HepG2 (cell line): ENCODE data around the gene LITAFD. TPM values are rescaled to one million over a fixed set of nuclear protein-coding genes. Genes with fewer than 3 reads are reported as not detected.

Experiments
- AGO2 ChIP-seq: fragments of 200-400 bp; formaldehyde crosslinking; optimal IDR thresholded peaks from 2 replicates; pipeline ENCODE3; 2017; ENCODE audit warnings: mild to moderate bottlenecking, low read depth, low read length, moderate library complexity
- CBX5 ChIP-seq: sonication (generic); formaldehyde crosslinking; IDR thresholded peaks from 2 replicates; pipeline ENCODE4 v1.4.0; 2020; ENCODE audit warnings: missing genetic modification reagents, borderline replicate concordance
- FOXC1 ChIP-seq: sonication (generic); formaldehyde crosslinking; IDR thresholded peaks from 2 replicates; pipeline ENCODE4 v1.8.0; 2022; ENCODE audit warnings: mild to moderate bottlenecking, missing genetic modification reagents, borderline replicate concordance
- HES4 ChIP-seq: sonication (generic); formaldehyde crosslinking; IDR thresholded peaks from 2 replicates; pipeline ENCODE4 v1.9.0; 2021; ENCODE audit warnings: mild to moderate bottlenecking, missing genetic modification reagents, borderline replicate concordance
- HMGXB3 ChIP-seq: sonication (generic); formaldehyde crosslinking; IDR thresholded peaks from 2 replicates; pipeline ENCODE4 v1.4.0; 2020; ENCODE audit warnings: missing genetic modification reagents, borderline replicate concordance
- SUZ12 ChIP-seq: fragments of 150-350 bp; IDR thresholded peaks from 2 replicates; pipeline ENCODE4 v1.6.1; 2014; ENCODE audit warnings: low read depth, low read length
- TCF12 ChIP-seq, 2 experiments: fragments of 450-650 bp in 1 of 2; sonication (generic) in 1 of 2; formaldehyde crosslinking in 1 of 2; IDR thresholded peaks; 2 replicates each; pipeline versions ENCODE4 v1.6.1 to v1.8.0; 2017 to 2022; ENCODE audit warnings: antibody characterized with exemption in 1 of 2, mild to moderate bottlenecking in 1 of 2, missing genetic modification reagents in 1 of 2, moderate library complexity in 1 of 2
- THYN1 ChIP-seq: sonication (generic); formaldehyde crosslinking; IDR thresholded peaks from 2 replicates; pipeline ENCODE4 v1.8.1; 2023; ENCODE audit warnings: low read depth, mild to moderate bottlenecking, moderate library complexity, missing genetic modification reagents, borderline replicate concordance
- ZFP90 ChIP-seq: sonication (generic); formaldehyde crosslinking; IDR thresholded peaks from 2 replicates; pipeline ENCODE4 v1.8.0; 2022; ENCODE audit warnings: missing genetic modification reagents, mild to moderate bottlenecking, inconsistent platforms, borderline replicate concordance
- ZNF136 ChIP-seq: sonication (generic); formaldehyde crosslinking; IDR thresholded peaks from 2 replicates; pipeline ENCODE4 v1.8.1; 2022; ENCODE audit warnings: low read depth, mild to moderate bottlenecking, moderate library complexity, missing genetic modification reagents
- ZNF337 ChIP-seq: sonication (generic); formaldehyde crosslinking; IDR thresholded peaks from 2 replicates; pipeline ENCODE4 v1.5.1; 2020; ENCODE audit warnings: missing genetic modification reagents, low read depth, mild to moderate bottlenecking, borderline replicate concordance
- ZNF44 ChIP-seq: sonication (generic); formaldehyde crosslinking; IDR thresholded peaks from 2 replicates; pipeline ENCODE4 v1.5.1; 2020; ENCODE audit warnings: mild to moderate bottlenecking, missing genetic modification reagents
- polyA plus RNA-seq, 8 experiments: library from polyadenylated mRNA; depleted of rRNA in 3 of 8; stranded (reverse) in 7 of 8; unstranded in 1 of 8; fragments of >200 nt; fragmentation: Illumina TruSeq in 4 of 8; extraction: Trizol in 4 of 8; gene quantifications; 2 replicates each; pipeline versions ENCODE4 v1.2.1 to v1.2.3, GENCODE V29; 2011 to 2016; ENCODE audit warnings: low read depth in 4 of 8, missing spikeins in 1 of 8, mixed read lengths in 1 of 8; ENCODE audit not compliant: insufficient read depth in 1 of 8
- total RNA-seq, 5 experiments: library from RNA; depleted of rRNA; stranded (reverse); fragments of >200 nt; fragmentation: Illumina TruSeq; extraction: Trizol; gene quantifications; 2 replicates each; pipeline ENCODE4 v1.2.3, GENCODE V29; 2016; ENCODE audit warnings: low read depth in 1 of 5
- TF ChIP-seq, protein P1 (sequence below): sonication (generic); formaldehyde crosslinking; IDR thresholded peaks from 2 replicates; pipeline ENCODE4 v1.4.0; 2020; ENCODE audit warnings: missing genetic modification reagents
- TF ChIP-seq, protein P2 (sequence below): sonication (generic); formaldehyde crosslinking; IDR thresholded peaks from 2 replicates; pipeline ENCODE4 v1.8.1; 2022; ENCODE audit warnings: low read depth, mild to moderate bottlenecking, missing genetic modification reagents
- TF ChIP-seq, protein P3 (sequence below): sonication (generic); formaldehyde crosslinking; IDR thresholded peaks from 2 replicates; pipeline ENCODE4 v1.5.1; 2020; ENCODE audit warnings: missing genetic modification reagents, mild to moderate bottlenecking, borderline replicate concordance

LITAFD gene
- total and polyA plus RNA-seq, 2 of the 13 experiments (the other 11 are each of a cell fraction or from before 2014, with no cell fraction given) = not detected

GRCh38 chr16:8858994-8859912 is 22.9 kb upstream of the LITAFD start (continued):
- TF ChIP-seq, protein P1, sequence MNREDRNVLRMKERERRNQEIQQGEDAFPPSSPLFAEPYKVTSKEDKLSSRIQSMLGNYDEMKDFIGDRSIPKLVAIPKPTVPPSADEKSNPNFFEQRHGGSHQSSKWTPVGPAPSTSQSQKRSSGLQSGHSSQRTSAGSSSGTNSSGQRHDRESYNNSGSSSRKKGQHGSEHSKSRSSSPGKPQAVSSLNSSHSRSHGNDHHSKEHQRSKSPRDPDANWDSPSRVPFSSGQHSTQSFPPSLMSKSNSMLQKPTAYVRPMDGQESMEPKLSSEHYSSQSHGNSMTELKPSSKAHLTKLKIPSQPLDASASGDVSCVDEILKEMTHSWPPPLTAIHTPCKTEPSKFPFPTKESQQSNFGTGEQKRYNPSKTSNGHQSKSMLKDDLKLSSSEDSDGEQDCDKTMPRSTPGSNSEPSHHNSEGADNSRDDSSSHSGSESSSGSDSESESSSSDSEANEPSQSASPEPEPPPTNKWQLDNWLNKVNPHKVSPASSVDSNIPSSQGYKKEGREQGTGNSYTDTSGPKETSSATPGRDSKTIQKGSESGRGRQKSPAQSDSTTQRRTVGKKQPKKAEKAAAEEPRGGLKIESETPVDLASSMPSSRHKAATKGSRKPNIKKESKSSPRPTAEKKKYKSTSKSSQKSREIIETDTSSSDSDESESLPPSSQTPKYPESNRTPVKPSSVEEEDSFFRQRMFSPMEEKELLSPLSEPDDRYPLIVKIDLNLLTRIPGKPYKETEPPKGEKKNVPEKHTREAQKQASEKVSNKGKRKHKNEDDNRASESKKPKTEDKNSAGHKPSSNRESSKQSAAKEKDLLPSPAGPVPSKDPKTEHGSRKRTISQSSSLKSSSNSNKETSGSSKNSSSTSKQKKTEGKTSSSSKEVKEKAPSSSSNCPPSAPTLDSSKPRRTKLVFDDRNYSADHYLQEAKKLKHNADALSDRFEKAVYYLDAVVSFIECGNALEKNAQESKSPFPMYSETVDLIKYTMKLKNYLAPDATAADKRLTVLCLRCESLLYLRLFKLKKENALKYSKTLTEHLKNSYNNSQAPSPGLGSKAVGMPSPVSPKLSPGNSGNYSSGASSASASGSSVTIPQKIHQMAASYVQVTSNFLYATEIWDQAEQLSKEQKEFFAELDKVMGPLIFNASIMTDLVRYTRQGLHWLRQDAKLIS (CRISPR knock-in tag) = no peak
- TF ChIP-seq ZFP90 (CRISPR knock-in tag) (no peak), ZNF44 (CRISPR knock-in tag) (no peak), ZNF337 (no peak), SUZ12 (no peak), FOXC1 (CRISPR knock-in tag) (no peak), HMGXB3 (CRISPR knock-in tag) (no peak), AGO2 (peak; percentile 90), ZNF136 (CRISPR knock-in tag) (no peak), TCF12 (IDR thresholded peaks at IDR 0.05) (no peak), TCF12 (CRISPR knock-in tag; IDR thresholded peaks at IDR 0.05) (no peak), THYN1 (CRISPR knock-in tag) (no peak), HES4 (CRISPR knock-in tag) (no peak; the same call in 1 of the 2 replicates), CBX5 (CRISPR knock-in tag) (no peak; the same call in 1 of the 2 replicates)
- TF ChIP-seq, protein P2, sequence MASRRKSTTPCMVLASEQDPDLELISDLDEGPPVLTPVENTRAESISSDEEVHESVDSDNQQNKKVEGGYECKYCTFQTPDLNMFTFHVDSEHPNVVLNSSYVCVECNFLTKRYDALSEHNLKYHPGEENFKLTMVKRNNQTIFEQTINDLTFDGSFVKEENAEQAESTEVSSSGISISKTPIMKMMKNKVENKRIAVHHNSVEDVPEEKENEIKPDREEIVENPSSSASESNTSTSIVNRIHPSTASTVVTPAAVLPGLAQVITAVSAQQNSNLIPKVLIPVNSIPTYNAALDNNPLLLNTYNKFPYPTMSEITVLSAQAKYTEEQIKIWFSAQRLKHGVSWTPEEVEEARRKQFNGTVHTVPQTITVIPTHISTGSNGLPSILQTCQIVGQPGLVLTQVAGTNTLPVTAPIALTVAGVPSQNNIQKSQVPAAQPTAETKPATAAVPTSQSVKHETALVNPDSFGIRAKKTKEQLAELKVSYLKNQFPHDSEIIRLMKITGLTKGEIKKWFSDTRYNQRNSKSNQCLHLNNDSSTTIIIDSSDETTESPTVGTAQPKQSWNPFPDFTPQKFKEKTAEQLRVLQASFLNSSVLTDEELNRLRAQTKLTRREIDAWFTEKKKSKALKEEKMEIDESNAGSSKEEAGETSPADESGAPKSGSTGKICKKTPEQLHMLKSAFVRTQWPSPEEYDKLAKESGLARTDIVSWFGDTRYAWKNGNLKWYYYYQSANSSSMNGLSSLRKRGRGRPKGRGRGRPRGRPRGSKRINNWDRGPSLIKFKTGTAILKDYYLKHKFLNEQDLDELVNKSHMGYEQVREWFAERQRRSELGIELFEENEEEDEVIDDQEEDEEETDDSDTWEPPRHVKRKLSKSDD = no peak
- TF ChIP-seq, protein P3, sequence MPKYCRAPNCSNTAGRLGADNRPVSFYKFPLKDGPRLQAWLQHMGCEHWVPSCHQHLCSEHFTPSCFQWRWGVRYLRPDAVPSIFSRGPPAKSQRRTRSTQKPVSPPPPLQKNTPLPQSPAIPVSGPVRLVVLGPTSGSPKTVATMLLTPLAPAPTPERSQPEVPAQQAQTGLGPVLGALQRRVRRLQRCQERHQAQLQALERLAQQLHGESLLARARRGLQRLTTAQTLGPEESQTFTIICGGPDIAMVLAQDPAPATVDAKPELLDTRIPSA = no peak
